Adrenal gland (tissue), 12 donors: ENCODE results near the gene MORN5. TPM values are rescaled to one million over a fixed set of nuclear protein-coding genes. Genes with fewer than 3 reads are reported as not detected.

ENCODE experiments used
- DNase-seq, 7 donors: peaks; one replicate each; pipeline ENCODE4 v3.0.0-alpha.2; 2019 to 2020
- H3K27ac ChIP-seq, 5 donors: fragments of 200-600 bp; sonication (generic) in 4 of 5; 1 replicate in 3 of 5; 2 replicates in 2 of 5; pipeline versions ENCODE4 v1.5.1 to v1.8.0; 2016 to 2020; ENCODE audit warnings: mild to moderate bottlenecking in 1 of 5
- H3K27me3 ChIP-seq: fragments of 200-600 bp; 2 replicates; pipeline ENCODE4 v1.8.0; 2021
- H3K36me3 ChIP-seq, 2 donors: fragments of 200-600 bp; replicated peaks in 1 of 2; 1 replicate in 1 of 2; 2 replicates in 1 of 2; pipeline versions ENCODE4 v1.5.1 to v1.8.0; 2018 to 2022
- H3K4me1 ChIP-seq, 2 donors: fragments of 200-600 bp; replicated peaks in 1 of 2; 1 replicate in 1 of 2; 2 replicates in 1 of 2; pipeline versions ENCODE4 v1.5.1 to v1.8.0; 2018 to 2021
- H3K4me3 ChIP-seq, 4 donors: fragments of 200-600 bp; sonication (generic) in 3 of 4; one replicate each; pipeline ENCODE4 v1.5.1; 2016 to 2018
- H3K9me3 ChIP-seq, 3 donors: fragments of 200-600 bp; sonication (generic) in 1 of 3; replicated peaks in 1 of 3; 1 replicate in 2 of 3; 2 replicates in 1 of 3; pipeline versions ENCODE4 v1.5.1 to v1.8.0; 2016 to 2021
- CTCF ChIP-seq, 6 experiments: fragments of 450-650 bp in 4 of 6; fragments of 200-600 bp in 2 of 6; sonication (generic) in 1 of 6; IDR thresholded peaks; 1 replicate in 5 of 6; 2 replicates in 1 of 6; pipeline versions ENCODE4 v1.5.1 to v1.8.0; 2016 to 2021; ENCODE audit warnings: antibody characterized with exemption in 6 of 6, mild to moderate bottlenecking in 2 of 6, moderate library complexity in 1 of 6
- POLR2A ChIP-seq, 2 donors: fragments of 450-650 bp; IDR thresholded peaks; one replicate each; pipeline ENCODE4 v1.6.1; 2017; ENCODE audit warnings: antibody characterized with exemption in 2 of 2, mild to moderate bottlenecking in 2 of 2, moderate library complexity in 1 of 2
- WGBS, 4 donors: extraction: QIAGEN DNeasy Blood & Tissue Kit in 2 of 4; methylation state at CpG; one replicate each; pipeline versions ENCODE4 v1.1.5 to v1.1.7; 2013 to 2017; 5-methylcytosine and 5-hydroxymethylcytosine counted together
- intact Hi-C, 2 donors: fragments of 100-400 bp; cut with DNase I; formaldehyde crosslinking; loops; one replicate each; pipeline versions ENCODE4 v1.14.1 to v1.15.0; 2022 to 2023
- polyA plus RNA-seq, 3 donors: library from polyadenylated mRNA; stranded (reverse); fragments of 200-250 nt in 2 of 3; fragments of 350-450 nt in 1 of 3; fragmentation: Illumina TruSeq in 1 of 3; extraction: RNeasy Lipid Tissue Mini Kit (QIAGEN cat#74804) in 1 of 3; gene quantifications; one replicate each; pipeline ENCODE4 v1.2.3, GENCODE V29; 2013 to 2014
- total RNA-seq, 9 donors: library from RNA; depleted of rRNA in 4 of 9; stranded (reverse); fragments of >200 nt in 4 of 9; fragments of 120-200 nt in 1 of 9; fragmentation: NEBNext Ultra II Directional in 1 of 9; extraction: Animal tissue kit (Norgen Biotek cat#: 25700) in 1 of 9; gene quantifications; one replicate each; pipeline versions ENCODE4 v1.1.0 to v1.2.4, GENCODE V29; 2013 to 2023
- donor health status: healthy with polysubstance abuse.
- donor health status: Bipolar disorder and iron deficiency.
- donor health status: DM: yes; HTN: yes; CAD: no.
- donor health status: DM: no; HTN: no; CAD: no.
- donor health status: DM: no; HTN: no; CAD: no.
- donor health status: DM: yes; HTN: yes; CAD: no.

The MORN5 gene
- total and polyA plus RNA-seq, 12 donors = 0.78 to 1.7 (median 0.80) TPM; not detected in 8

GRCh38 chr9:122119721-122120120 is 40.0 kb upstream of the MORN5 start:
- intact Hi-C loops = loop anchor here (5.0 to 10.0 kb wide), 3 partner anchors 333 to 685 kb away; partner anchors contain the start of gene OR1K1 (in 1 of the 2)
- no peak for DNase-seq
- Histone ChIP-seq H3K27ac (no peak overlapping the region), H3K9me3 (no peaks in the 10 kb centered on the region), H3K4me1 (peaks cover 0 to 10% of the 10 kb centered on the region in 2 donors), H3K36me3 (no peaks in the 10 kb centered on the region), H3K27me3 (no peaks in the 10 kb centered on the region), H3K4me3 (no peak overlapping the region)
- TF ChIP-seq POLR2A (IDR thresholded peaks at IDR 0.05) = no peak
- TF ChIP-seq CTCF (IDR thresholded peaks at IDR 0.05) = no peak
- WGBS, 4 donors = 98 to 100% (median 99%) methylated on average over 2 to 5 of the region's 5 CpGs

GRCh38 chr9:122120316-122121071 is 39.2 kb upstream of the MORN5 start:
- no peak for TF ChIP-seq POLR2A (IDR thresholded peaks at IDR 0.05)
- no peak for TF ChIP-seq CTCF (IDR thresholded peaks at IDR 0.05)
- Histone ChIP-seq H3K36me3 (no peaks in the 10 kb centered on the region), H3K27me3 (no peaks in the 10 kb centered on the region), H3K9me3 (no peaks in the 10 kb centered on the region), H3K4me3 (no peak overlapping the region), H3K27ac (no peak overlapping the region), H3K4me1 (peaks cover 0 to 12% of the 10 kb centered on the region in 2 donors)
- WGBS, 4 donors = 69 to 76% (median 73%) methylated on average over 5 to 10 of the region's 10 CpGs
- intact Hi-C loops = loop anchor here (5.0 to 10.0 kb wide), 3 partner anchors 332 to 684 kb away; partner anchors contain the start of gene OR1K1 (in 1 of the 2)
- DNase-seq = no peak

- Histone ChIP-seq H3K9me3 (no peaks in the 10 kb centered on the region), H3K4me1 (peaks cover 0 to 19% of the 10 kb centered on the region in 2 donors), H3K27ac (no peak overlapping the region), H3K36me3 (no peaks in the 10 kb centered on the region), H3K27me3 (peaks cover 6% of the 10 kb centered on the region), H3K4me3 (no peak overlapping the region)
- WGBS, 4 donors = 89 to 97% (median 92%) methylated on average over 8 to 10 of the region's 10 CpGs
- no peak for DNase-seq
- intact Hi-C loops = loop anchor here (5.0 to 10.0 kb wide), 3 partner anchors 331 to 683 kb away; partner anchors contain the start of gene OR1K1 (in 1 of the 2)
- TF ChIP-seq CTCF (IDR thresholded peaks at IDR 0.05) (no peak), POLR2A (IDR thresholded peaks at IDR 0.05) (no peak)
These were observed 38.3 kb upstream of the MORN5 start for GRCh38 chr9:122121391-122121790.

GRCh38 chr9:122121931-122122330 is 37.8 kb upstream of the MORN5 start:
- Histone ChIP-seq H3K27me3 (peaks cover 10% of the 10 kb centered on the region), H3K4me1 (peaks cover 0 to 19% of the 10 kb centered on the region in 2 donors), H3K27ac (no peak overlapping the region), H3K4me3 (no peak overlapping the region), H3K36me3 (no peaks in the 10 kb centered on the region), H3K9me3 (no peaks in the 10 kb centered on the region)
- 83 to 97% (median 92%) methylated on average over 5 to 6 of the region's 6 CpGs for WGBS, 4 donors
- no peak for DNase-seq
- intact Hi-C loops = loop anchor here (2.0 to 10.0 kb wide), 4 partner anchors 23 to 683 kb away; partner anchors contain the start of gene OR1K1 (in 1 of the 2)
- TF ChIP-seq POLR2A (IDR thresholded peaks at IDR 0.05) (no peak), CTCF (IDR thresholded peaks at IDR 0.05) (no peak)
